BJ (cell line): ENCODE data around the gene PPP3CA. TPM values are rescaled to one million over a fixed set of nuclear protein-coding genes. Genes with fewer than 3 reads are reported as not detected.
A peak's percentile ranks its signal among the peaks of the same experiment; 100 is the strongest.

Experiments used
- CTCF ChIA-PET: fragments of 350-600 bp; formaldehyde crosslinking; extraction: SDS; loops from one replicate; lab custom pipeline; 2021; ENCODE audit warnings: antibody characterized with exemption, inconsistent platforms; lab: Yijun Ruan, JAX
- POLR2A ChIA-PET: fragments of 300-600 bp; sonication (Branson Sonifier 250); formaldehyde crosslinking; extraction: SDS; loops from one replicate; lab custom pipeline; 2021; ENCODE audit warnings: antibody characterized with exemption; lab: Charles Lee
- DNase-seq: peaks from one replicate; pipeline ENCODE4 v3.0.0-alpha.2; 2011; ENCODE audit warnings: low read depth
- H3K27me3 ChIP-seq: 2 replicates; pipeline ENCODE4 v1.6.0; 2011; ENCODE audit warnings: low read length; ENCODE audit not compliant: control insufficient read depth, insufficient read depth
- H3K36me3 ChIP-seq: 2 replicates; pipeline ENCODE4 v1.5.1; 2011; ENCODE audit warnings: low read length; ENCODE audit not compliant: control insufficient read depth, insufficient read depth
- H3K4me3 ChIP-seq: 2 replicates; pipeline ENCODE4 v1.5.1; 2011; ENCODE audit warnings: low read depth, mild to moderate bottlenecking, control low read depth, low read length
- CTCF ChIP-seq: IDR thresholded peaks from 2 replicates; pipeline ENCODE4 v1.5.1; 2011; ENCODE audit warnings: low read depth, mild to moderate bottlenecking, control low read depth, inconsistent platforms, low read length, moderate library complexity; ENCODE audit not compliant: insufficient read depth
- polyA plus RNA-seq: library from polyadenylated mRNA; depleted of rRNA; stranded (reverse); fragments of >200 nt; gene quantifications from 2 replicates; pipeline ENCODE4 v1.2.3, GENCODE V29; 2011

PPP3CA gene
- polyA plus RNA-seq, 1 experiment: 10.6 TPM

- Histone ChIP-seq H3K4me3 (no peak overlapping the region), H3K27me3 (no peaks in the 10 kb centered on the region), H3K36me3 (no peaks in the 10 kb centered on the region)
- TF ChIP-seq CTCF: no peak
- DNase-seq: peak; percentile 45
- CTCF ChIA-PET: no interaction called here
- POLR2A ChIA-PET: no interaction called here
These were observed 221.3 kb downstream of the PPP3CA start for GRCh38 chr4:101126059-101126458.

- TF ChIP-seq CTCF: no peak
- Histone ChIP-seq H3K27me3 (no peaks in the 10 kb centered on the region), H3K4me3 (no peak overlapping the region), H3K36me3 (no peaks in the 10 kb centered on the region)
- ChIA-PET CTCF (no interaction called here), POLR2A (no interaction called here)
- no peak for DNase-seq
These were observed 222.0 kb downstream of the PPP3CA start for GRCh38 chr4:101125045-101125942.

GRCh38 chr4:101123231-101123630 is 224.1 kb downstream of the PPP3CA start:
- Histone ChIP-seq H3K4me3 (no peak overlapping the region), H3K27me3 (no peaks in the 10 kb centered on the region), H3K36me3 (no peaks in the 10 kb centered on the region)
- CTCF ChIA-PET: interaction anchor here (1.4 kb wide), 1 partner anchor 17 kb away, joined by 3 read pairs; no protein-coding TSS in a partner anchor
- TF ChIP-seq CTCF: no peak
- POLR2A ChIA-PET: no interaction called here
- no peak for DNase-seq

GRCh38 chr4:101122019-101122418 is 225.3 kb downstream of the PPP3CA start:
- Histone ChIP-seq H3K36me3 (no peaks in the 10 kb centered on the region), H3K27me3 (no peaks in the 10 kb centered on the region), H3K4me3 (no peak overlapping the region)
- ChIA-PET CTCF (no interaction called here), POLR2A (no interaction called here)
- peak; percentile 14 for DNase-seq
- TF ChIP-seq CTCF: no peak

- no peak for TF ChIP-seq CTCF
- ChIA-PET CTCF (no interaction called here), POLR2A (no interaction called here)
- H3K27me3 ChIP-seq: no peaks in the 10 kb centered on the region
- H3K36me3 ChIP-seq: no peaks in the 10 kb centered on the region
- DNase-seq: no peak
- H3K4me3 ChIP-seq: no peak overlapping the region
These were observed 228.2 kb downstream of the PPP3CA start for GRCh38 chr4:101119141-101119540.
